Neural progenitor cell (in vitro differentiated cells): ENCODE measurements around the gene SPG21. TPM values are rescaled to one million over a fixed set of nuclear protein-coding genes. Genes with fewer than 3 reads are reported as not detected.

ENCODE experiments used
- DNase-seq: peaks from one replicate; pipeline ENCODE4 v3.0.0-alpha.2; 2016; ENCODE audit warnings: low spot score
- H2AFZ ChIP-seq: fragments of 200-600 bp; sonication (generic); replicated peaks from 2 replicates; pipeline ENCODE4 v1.6.1; 2016; ENCODE audit warnings: antibody characterized with exemption
- H3F3A ChIP-seq: fragments of 200-600 bp; sonication (generic); 2 replicates; pipeline ENCODE4 v1.6.1; 2016; ENCODE audit warnings: antibody characterized with exemption, low read depth
- H3K27ac ChIP-seq: fragments of 200-600 bp; sonication (generic); 2 replicates; pipeline ENCODE4 v1.5.1; 2016; ENCODE audit warnings: mild to moderate bottlenecking
- H3K27me3 ChIP-seq: fragments of 200-600 bp; sonication (generic); 2 replicates; pipeline ENCODE4 v1.6.1; 2016; ENCODE audit warnings: mild to moderate bottlenecking, moderate library complexity
- H3K36me3 ChIP-seq: fragments of 200-600 bp; sonication (generic); 2 replicates; pipeline ENCODE4 v1.5.1; 2016
- H3K4me1 ChIP-seq: fragments of 200-600 bp; sonication (generic); 2 replicates; pipeline ENCODE4 v1.6.1; 2016; ENCODE audit warnings: mixed run types
- H3K4me2 ChIP-seq: fragments of 200-600 bp; sonication (generic); 2 replicates; pipeline ENCODE4 v1.6.1; 2016
- H3K4me3 ChIP-seq: fragments of 200-600 bp; sonication (generic); 2 replicates; pipeline ENCODE4 v1.5.1; 2016
- H3K79me2 ChIP-seq: fragments of 200-600 bp; sonication (generic); 2 replicates; pipeline ENCODE4 v1.6.1; 2016; ENCODE audit warnings: low read depth
- H3K9ac ChIP-seq: fragments of 200-600 bp; sonication (generic); 2 replicates; pipeline ENCODE4 v1.6.1; 2016
- H3K9me3 ChIP-seq: fragments of 200-600 bp; sonication (generic); 2 replicates; pipeline ENCODE4 v1.5.1; 2016; ENCODE audit warnings: low read depth
- H4K20me1 ChIP-seq: fragments of 200-600 bp; sonication (generic); 2 replicates; pipeline ENCODE4 v1.6.1; 2016; ENCODE audit warnings: low read depth
- H3K27ac Mint-ChIP-seq: 3 replicates; pipeline ENCODE4 v1.8.0; 2021; ENCODE audit warnings: mixed read lengths
- H3K27me3 Mint-ChIP-seq: 2 replicates; pipeline ENCODE4 v1.8.0; 2022; ENCODE audit warnings: low read depth, mild to moderate bottlenecking, inconsistent platforms, moderate library complexity, mixed read lengths; ENCODE audit not compliant: insufficient read depth
- H3K36me3 Mint-ChIP-seq: 3 replicates; pipeline ENCODE4 v1.8.0; 2021; ENCODE audit warnings: mixed read lengths
- H3K4me1 Mint-ChIP-seq: 3 replicates; pipeline ENCODE4 v1.8.0; 2021; ENCODE audit warnings: mixed read lengths
- H3K4me3 Mint-ChIP-seq: 3 replicates; pipeline ENCODE4 v1.8.0; 2021; ENCODE audit warnings: mild to moderate bottlenecking, moderate library complexity, mixed read lengths
- H3K9me3 Mint-ChIP-seq: 3 replicates; pipeline ENCODE4 v1.8.0; 2020; ENCODE audit warnings: mixed read lengths
- CTCF ChIP-seq: fragments of 200-600 bp; sonication (generic); IDR thresholded peaks from 2 replicates; pipeline ENCODE4 v1.5.1; 2017; ENCODE audit warnings: antibody characterized with exemption, mild to moderate bottlenecking
- EZH2 ChIP-seq: fragments of 200-600 bp; sonication (generic); IDR thresholded peaks from 2 replicates; pipeline ENCODE4 v1.6.1; 2017; ENCODE audit warnings: antibody characterized with exemption, mild to moderate bottlenecking, moderate library complexity
- EZH2phosphoT487 ChIP-seq: fragments of 200-600 bp; sonication (generic); IDR thresholded peaks from 2 replicates; pipeline ENCODE4 v1.6.1; 2017; ENCODE audit warnings: antibody characterized with exemption
- total RNA-seq: library from RNA; depleted of rRNA; stranded (reverse); fragments of >200 nt; gene quantifications from 2 replicates; pipeline ENCODE4 v1.2.3, GENCODE V29; 2015; ENCODE audit warnings: low replicate concordance

The SPG21 gene
- total RNA-seq, 1 donor from 2014 or later: 84.4 TPM

- Histone ChIP-seq H3F3A (peaks cover 12% of the 10 kb centered on the region), H3K79me2 (no peaks in the 10 kb centered on the region), H3K4me1 (peaks cover 3% of the 10 kb centered on the region), H4K20me1 (peaks cover 5% of the 10 kb centered on the region), H3K9me3 (no peaks in the 10 kb centered on the region), H3K27me3 (peaks cover 28% of the 10 kb centered on the region), H3K27ac (no peak overlapping the region), H3K9ac (no peak overlapping the region), H2AFZ (no peak overlapping the region), H3K4me2 (no peak overlapping the region), H3K4me3 (no peak overlapping the region), H3K36me3 (no peaks in the 10 kb centered on the region)
- Mint-ChIP-seq H3K27me3 (peaks cover 13% of the 10 kb centered on the region), H3K27ac (no peak overlapping the region), H3K4me3 (no peak overlapping the region), H3K9me3 (no peaks in the 10 kb centered on the region), H3K4me1 (peaks cover 31% of the 10 kb centered on the region), H3K36me3 (no peaks in the 10 kb centered on the region)
- no peak for DNase-seq
- TF ChIP-seq CTCF: no peak
- TF ChIP-seq EZH2phosphoT487: no peak
- no peak for TF ChIP-seq EZH2
Measured at GRCh38 chr15:64915518-64916227, 74.0 kb downstream of the SPG21 start.

Other genes with a start within 250 kb of the SPG21 start
- 0.15 and 1.8 TPM in 2 replicates for gene RBPMS2, start 214.3 kb downstream of the SPG21 start, total RNA-seq
- gene PIF1, start 164.3 kb downstream of the SPG21 start, total RNA-seq: 50.8 and 111 TPM in 2 replicates
- 7.7 and 15.7 TPM in 2 replicates for gene PLEKHO2, start 148.0 kb downstream of the SPG21 start, total RNA-seq
- gene ANKDD1A, start 78.0 kb downstream of the SPG21 start, total RNA-seq: 6.1 and 7.1 TPM in 2 replicates
- 22.2 and 30.3 TPM in 2 replicates for gene MTFMT, start 39.7 kb upstream of the SPG21 start, total RNA-seq
- not detected in 2 replicates for gene SLC51B, start 55.5 kb upstream of the SPG21 start, total RNA-seq
- gene RASL12, start 78.1 kb upstream of the SPG21 start, total RNA-seq: 5.8 and 7.7 TPM in 2 replicates
- gene KBTBD13, start 86.8 kb upstream of the SPG21 start, total RNA-seq: not detected in 2 replicates
- 0.39 and 1.1 TPM in 2 replicates for gene UBAP1L, start 125.3 kb upstream of the SPG21 start, total RNA-seq
- 24.7 and 26.2 TPM in 2 replicates for gene PDCD7, start 143.9 kb upstream of the SPG21 start, total RNA-seq
- 31.5 and 72.6 TPM in 2 replicates for gene CLPX, start 195.4 kb upstream of the SPG21 start, total RNA-seq
- gene CILP, start 221.6 kb upstream of the SPG21 start, total RNA-seq: 0.22 TPM in 1 of 2 replicates, not detected in the other